ENCODE measurements around the gene HS3ST6.
"Not testable (repeated sequence)": the region's sequence is repeated elsewhere in the genome, so short reads cannot be mapped to it uniquely, and the experiment has no call there.

HS3ST6 gene

GRCh38 chr16:1906055-1906845 is 12.0 kb downstream of the HS3ST6 start:
- DNase-seq: no peak

GRCh38 chr16:1903845-1904840 is 14.1 kb downstream of the HS3ST6 start:
- no peak for DNase-seq

- no peak for DNase-seq
Observed at GRCh38 chr16:1903220-1903574, 15.0 kb downstream of the HS3ST6 start.

GRCh38 chr16:1902547-1903219 is 15.5 kb downstream of the HS3ST6 start:
- DNase-seq: no peak

- peak in 1 of 2 experiments; percentile 90 for DNase-seq
Observed at GRCh38 chr16:1900452-1900774, 17.8 kb downstream of the HS3ST6 start.

- peak; percentile 80 to 90 for DNase-seq
Observed at GRCh38 chr16:1899641-1900451, 18.4 kb downstream of the HS3ST6 start.

- DNase-seq: not testable (repeated sequence)
Observed at GRCh38 chr16:1897692-1898091, 20.5 kb downstream of the HS3ST6 start.

GRCh38 chr16:1895949-1896675 is 22.1 kb downstream of the HS3ST6 start:
- no peak for DNase-seq

GRCh38 chr16:1895068-1895467 is 23.1 kb downstream of the HS3ST6 start:
- no peak for DNase-seq

- DNase-seq: no peak
Observed at GRCh38 chr16:1890708-1891050, 27.5 kb downstream of the HS3ST6 start.

GRCh38 chr16:1890024-1890707 is 28.0 kb downstream of the HS3ST6 start:
- DNase-seq: no peak

- no peak for DNase-seq
Observed at GRCh38 chr16:1887711-1888354, 30.4 kb downstream of the HS3ST6 start.

GRCh38 chr16:1884889-1885288 is 33.3 kb downstream of the HS3ST6 start:
- DNase-seq: no peak

- peak; percentile 33 to 49 for DNase-seq
Observed at GRCh38 chr16:1884155-1884760, 34.0 kb downstream of the HS3ST6 start.

GRCh38 chr16:1881172-1881571 is 37.0 kb downstream of the HS3ST6 start:
- DNase-seq: not testable (repeated sequence)

- no peak for DNase-seq
Observed at GRCh38 chr16:1879477-1879876, 38.7 kb downstream of the HS3ST6 start.

- DNase-seq: no peak
Observed at GRCh38 chr16:1878256-1878655, 40.0 kb downstream of the HS3ST6 start.

- DNase-seq: no peak
Observed at GRCh38 chr16:1877804-1878203, 40.4 kb downstream of the HS3ST6 start.

GRCh38 chr16:1877089-1877488 is 41.1 kb downstream of the HS3ST6 start:
- DNase-seq: no peak

GRCh38 chr16:1876468-1876867 is 41.7 kb downstream of the HS3ST6 start:
- no peak for DNase-seq

All from SHP77 (cell line).